ENCODE measurements around the gene TMEM121B.

TMEM121B gene

GRCh38 chr22:17133137-17133536 lies 12.0 kb upstream of the TMEM121B start:
- no peak for TF ChIP-seq EGR1 (IDR thresholded peaks at IDR 0.05)

- TF ChIP-seq CREB1 (IDR thresholded peaks at IDR 0.05; ENCODE audit: low read depth): no peak
- TF ChIP-seq NFIC (IDR thresholded peaks at IDR 0.05): no peak
- TF ChIP-seq TEAD4 (IDR thresholded peaks at IDR 0.05): no peak
- TF ChIP-seq ZBTB7A (IDR thresholded peaks at IDR 0.05; ENCODE audit: low read depth): no peak
- TF ChIP-seq, protein P1, sequence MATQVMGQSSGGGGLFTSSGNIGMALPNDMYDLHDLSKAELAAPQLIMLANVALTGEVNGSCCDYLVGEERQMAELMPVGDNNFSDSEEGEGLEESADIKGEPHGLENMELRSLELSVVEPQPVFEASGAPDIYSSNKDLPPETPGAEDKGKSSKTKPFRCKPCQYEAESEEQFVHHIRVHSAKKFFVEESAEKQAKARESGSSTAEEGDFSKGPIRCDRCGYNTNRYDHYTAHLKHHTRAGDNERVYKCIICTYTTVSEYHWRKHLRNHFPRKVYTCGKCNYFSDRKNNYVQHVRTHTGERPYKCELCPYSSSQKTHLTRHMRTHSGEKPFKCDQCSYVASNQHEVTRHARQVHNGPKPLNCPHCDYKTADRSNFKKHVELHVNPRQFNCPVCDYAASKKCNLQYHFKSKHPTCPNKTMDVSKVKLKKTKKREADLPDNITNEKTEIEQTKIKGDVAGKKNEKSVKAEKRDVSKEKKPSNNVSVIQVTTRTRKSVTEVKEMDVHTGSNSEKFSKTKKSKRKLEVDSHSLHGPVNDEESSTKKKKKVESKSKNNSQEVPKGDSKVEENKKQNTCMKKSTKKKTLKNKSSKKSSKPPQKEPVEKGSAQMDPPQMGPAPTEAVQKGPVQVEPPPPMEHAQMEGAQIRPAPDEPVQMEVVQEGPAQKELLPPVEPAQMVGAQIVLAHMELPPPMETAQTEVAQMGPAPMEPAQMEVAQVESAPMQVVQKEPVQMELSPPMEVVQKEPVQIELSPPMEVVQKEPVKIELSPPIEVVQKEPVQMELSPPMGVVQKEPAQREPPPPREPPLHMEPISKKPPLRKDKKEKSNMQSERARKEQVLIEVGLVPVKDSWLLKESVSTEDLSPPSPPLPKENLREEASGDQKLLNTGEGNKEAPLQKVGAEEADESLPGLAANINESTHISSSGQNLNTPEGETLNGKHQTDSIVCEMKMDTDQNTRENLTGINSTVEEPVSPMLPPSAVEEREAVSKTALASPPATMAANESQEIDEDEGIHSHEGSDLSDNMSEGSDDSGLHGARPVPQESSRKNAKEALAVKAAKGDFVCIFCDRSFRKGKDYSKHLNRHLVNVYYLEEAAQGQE (IDR thresholded peaks at IDR 0.05; ENCODE audit: low read depth): no peak
- TF ChIP-seq TAF1 (IDR thresholded peaks at IDR 0.05; ENCODE audit: low read depth): no peak
- TF ChIP-seq EP300 (IDR thresholded peaks at IDR 0.05; ENCODE audit: borderline replicate concordance): no peak
- TF ChIP-seq YY1 (IDR thresholded peaks at IDR 0.05; ENCODE audit: low read depth): no peak
- TF ChIP-seq, protein P2, sequence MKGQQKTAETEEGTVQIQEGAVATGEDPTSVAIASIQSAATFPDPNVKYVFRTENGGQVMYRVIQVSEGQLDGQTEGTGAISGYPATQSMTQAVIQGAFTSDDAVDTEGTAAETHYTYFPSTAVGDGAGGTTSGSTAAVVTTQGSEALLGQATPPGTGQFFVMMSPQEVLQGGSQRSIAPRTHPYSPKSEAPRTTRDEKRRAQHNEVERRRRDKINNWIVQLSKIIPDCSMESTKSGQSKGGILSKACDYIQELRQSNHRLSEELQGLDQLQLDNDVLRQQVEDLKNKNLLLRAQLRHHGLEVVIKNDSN (IDR thresholded peaks at IDR 0.05): no peak
- no peak for TF ChIP-seq RAD21 (IDR thresholded peaks at IDR 0.05; ENCODE audit: low read depth)
- no peak for TF ChIP-seq MAX (IDR thresholded peaks at IDR 0.05)
- no peak for TF ChIP-seq FOXM1 (IDR thresholded peaks at IDR 0.05; ENCODE audit: borderline replicate concordance, low read depth)
- no peak for TF ChIP-seq CEBPB (IDR thresholded peaks at IDR 0.05)
- no peak for TF ChIP-seq EGR1 (IDR thresholded peaks at IDR 0.05)
These were observed 11.0 kb upstream of the TMEM121B start for GRCh38 chr22:17132112-17132511.

GRCh38 chr22:17131686-17132085 lies 10.5 kb upstream of the TMEM121B start:
- TF ChIP-seq RAD21 (IDR thresholded peaks at IDR 0.05; ENCODE audit: low read depth) (no peak; the same call in 1 of the 2 replicates), CEBPB (IDR thresholded peaks at IDR 0.05) (no peak), TCF12 (IDR thresholded peaks at IDR 0.05; ENCODE audit: low read depth) (no peak), ZBTB7A (IDR thresholded peaks at IDR 0.05; ENCODE audit: low read depth) (no peak), TEAD4 (IDR thresholded peaks at IDR 0.05) (no peak), NFIC (IDR thresholded peaks at IDR 0.05) (no peak), FOXM1 (IDR thresholded peaks at IDR 0.05; ENCODE audit: borderline replicate concordance, low read depth) (no peak), EGR1 (IDR thresholded peaks at IDR 0.05) (no peak), MAX (IDR thresholded peaks at IDR 0.05) (no peak), EP300 (IDR thresholded peaks at IDR 0.05; ENCODE audit: borderline replicate concordance) (no peak), TAF1 (IDR thresholded peaks at IDR 0.05; ENCODE audit: low read depth) (no peak), CREB1 (IDR thresholded peaks at IDR 0.05; ENCODE audit: low read depth) (no peak)
- TF ChIP-seq, protein P1 (IDR thresholded peaks at IDR 0.05; ENCODE audit: low read depth): no peak

- no peak for TF ChIP-seq TAF1 (IDR thresholded peaks at IDR 0.05; ENCODE audit: low read depth)
These were observed 9.0 kb upstream of the TMEM121B start for GRCh38 chr22:17130199-17130598.

DNA sequence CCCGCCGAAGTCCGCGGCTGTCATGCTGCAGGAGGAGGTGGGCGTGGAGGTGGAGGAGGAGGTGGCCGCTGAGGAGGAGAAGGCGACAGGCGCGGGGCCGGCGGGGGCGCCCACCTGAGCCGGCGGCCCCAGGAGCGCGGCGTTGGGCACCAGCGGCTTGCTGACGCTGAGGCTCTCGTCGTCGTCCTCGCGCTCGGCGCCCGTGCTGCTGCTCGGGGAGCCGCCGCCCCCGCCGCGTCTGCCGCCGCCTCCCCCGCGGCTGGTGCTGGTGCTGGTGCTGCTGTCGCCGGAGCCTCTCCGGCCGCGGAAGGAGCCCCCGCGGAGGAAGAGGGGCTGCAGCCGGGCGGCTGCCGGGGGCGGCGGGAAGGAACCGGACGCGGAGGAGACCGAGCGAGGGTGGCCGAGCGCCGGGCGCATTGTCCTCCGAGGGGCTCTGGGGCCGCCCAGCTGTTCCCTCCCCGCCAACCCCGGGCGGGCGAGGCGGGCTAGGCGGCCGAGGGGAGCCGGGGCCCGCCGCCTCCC lies 388 bp downstream of the TMEM121B start:
- TF ChIP-seq RAD21 (IDR thresholded peaks at IDR 0.05; ENCODE audit: low read depth) (no peak), TEAD4 (IDR thresholded peaks at IDR 0.05) (no peak), NFIC (IDR thresholded peaks at IDR 0.05) (no peak), TAF1 (IDR thresholded peaks at IDR 0.05; ENCODE audit: low read depth) (no peak), EP300 (IDR thresholded peaks at IDR 0.05; ENCODE audit: borderline replicate concordance) (no peak)
- TF ChIP-seq, protein P2 (IDR thresholded peaks at IDR 0.05): no peak

GRCh38 chr22:17120281-17120680 lies 879 bp downstream of the TMEM121B start:
- no peak for TF ChIP-seq YY1 (IDR thresholded peaks at IDR 0.05; ENCODE audit: low read depth)
- peak; percentile 87 for TF ChIP-seq ZBTB7A (IDR thresholded peaks at IDR 0.05; ENCODE audit: low read depth)
- TF ChIP-seq EP300 (IDR thresholded peaks at IDR 0.05; ENCODE audit: borderline replicate concordance): no peak
- no peak for TF ChIP-seq TCF12 (IDR thresholded peaks at IDR 0.05; ENCODE audit: low read depth)
- no peak for TF ChIP-seq EGR1 (IDR thresholded peaks at IDR 0.05)
- TF ChIP-seq TEAD4 (IDR thresholded peaks at IDR 0.05): no peak
- TF ChIP-seq FOXM1 (IDR thresholded peaks at IDR 0.05; ENCODE audit: borderline replicate concordance, low read depth): no peak
- TF ChIP-seq NFIC (IDR thresholded peaks at IDR 0.05): peak; percentile 25; the same call in 1 of the 2 replicates
- TF ChIP-seq TAF1 (IDR thresholded peaks at IDR 0.05; ENCODE audit: low read depth): no peak
- TF ChIP-seq MAX (IDR thresholded peaks at IDR 0.05): peak; percentile 39; the same call in 1 of the 2 replicates
- TF ChIP-seq, protein P1 (IDR thresholded peaks at IDR 0.05; ENCODE audit: low read depth): peak; percentile 96
- TF ChIP-seq CREB1 (IDR thresholded peaks at IDR 0.05; ENCODE audit: low read depth): no peak
- TF ChIP-seq CEBPB (IDR thresholded peaks at IDR 0.05): no peak
- TF ChIP-seq, protein P2 (IDR thresholded peaks at IDR 0.05): no peak
